Measurements from ENCODE around the gene SAP25.

The SAP25 gene

DNA sequence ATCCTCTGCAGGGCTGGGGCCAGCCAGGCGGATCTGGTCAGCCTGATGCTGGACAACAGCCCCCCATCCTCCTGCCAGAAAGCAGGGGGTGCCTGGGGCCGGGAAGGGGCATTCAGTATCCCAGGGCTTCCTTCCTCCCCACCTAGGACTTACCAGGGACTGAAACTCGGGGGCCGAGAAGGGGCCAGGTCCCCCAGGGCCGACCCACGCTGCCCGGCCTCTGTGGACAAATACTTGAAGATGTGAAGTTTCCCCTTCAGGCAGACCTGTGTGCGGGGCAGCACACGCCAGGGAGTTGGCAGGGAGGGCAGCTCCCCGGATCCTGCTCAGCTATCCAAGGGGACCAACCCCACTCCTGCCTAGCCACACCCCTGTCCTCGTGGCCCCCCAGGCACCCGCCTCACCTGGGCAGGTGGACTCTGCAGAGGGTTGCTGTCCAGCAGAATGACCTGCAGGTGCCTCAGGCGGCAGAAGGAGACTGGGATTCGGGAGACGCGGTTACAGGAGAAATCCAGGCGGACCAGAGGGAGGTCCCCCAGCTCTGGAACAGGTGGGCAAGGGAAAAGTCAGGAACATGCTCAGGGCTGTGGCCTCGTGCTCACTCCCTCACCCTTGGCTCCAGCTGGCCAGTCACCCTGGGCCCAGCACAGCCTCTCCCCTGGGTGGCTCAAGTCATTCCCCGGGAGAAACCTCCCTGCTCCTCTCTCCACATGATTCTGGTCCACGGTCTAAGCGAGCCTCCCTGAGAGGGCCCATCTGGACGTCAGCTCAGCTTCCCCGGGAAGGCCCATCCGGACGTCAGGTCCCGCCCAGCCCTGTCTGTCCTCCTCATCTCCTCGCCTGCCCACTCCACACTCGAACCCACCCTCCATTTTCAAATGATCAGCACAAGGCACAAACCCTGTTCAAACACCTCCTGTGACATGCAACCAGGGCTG is 4.8 kb upstream of the SAP25 start:
- DNase-seq (ENCODE audit: insufficient read length, low spot score) (no peak), FAIRE-seq (no peak)
- no peak for TF ChIP-seq POLR2AphosphoS5 (IDR thresholded peaks at IDR 0.05; ENCODE audit: low read depth, low read length)
- TF ChIP-seq TAF1 (IDR thresholded peaks at IDR 0.05; ENCODE audit: low read depth, low read length) = no peak
- TF ChIP-seq POLR2A (IDR thresholded peaks at IDR 0.05; ENCODE audit: low read depth, low read length) = no peak

DNA sequence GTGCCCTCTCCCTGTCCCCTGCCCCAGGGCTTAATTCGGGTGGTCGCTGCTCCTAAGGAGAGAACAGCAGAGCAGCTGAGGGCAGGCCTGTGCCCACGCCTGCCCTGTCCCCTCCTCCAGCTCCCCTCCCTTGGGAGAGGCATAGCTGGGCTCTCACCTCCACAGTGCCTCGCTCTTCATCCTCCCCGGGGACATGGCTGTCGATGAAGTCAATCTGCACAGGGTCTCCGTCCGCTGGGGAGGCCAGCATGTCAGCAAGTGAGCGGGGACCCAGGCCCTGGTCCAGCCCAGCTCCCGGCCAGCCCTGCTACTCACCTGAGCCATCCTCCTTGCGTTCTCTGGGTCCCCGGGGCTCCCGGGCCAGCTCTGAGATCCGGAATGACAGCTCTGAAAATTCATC is 3.8 kb upstream of the SAP25 start:
- FAIRE-seq (no peak), DNase-seq (ENCODE audit: insufficient read length, low spot score) (no peak)
- TF ChIP-seq POU2F2 (IDR thresholded peaks at IDR 0.05; ENCODE audit: low read depth, low read length) (no peak), SPI1 (IDR thresholded peaks at IDR 0.05; ENCODE audit: low read depth, low read length) (no peak), POLR2AphosphoS5 (IDR thresholded peaks at IDR 0.05; ENCODE audit: low read depth, low read length) (no peak), TAF1 (IDR thresholded peaks at IDR 0.05; ENCODE audit: low read depth, low read length) (no peak), POLR2A (IDR thresholded peaks at IDR 0.05; ENCODE audit: low read depth, low read length) (no peak), PAX5 (IDR thresholded peaks at IDR 0.05; ENCODE audit: insufficient read depth, low read length, severe bottlenecking) (no peak)

DNA sequence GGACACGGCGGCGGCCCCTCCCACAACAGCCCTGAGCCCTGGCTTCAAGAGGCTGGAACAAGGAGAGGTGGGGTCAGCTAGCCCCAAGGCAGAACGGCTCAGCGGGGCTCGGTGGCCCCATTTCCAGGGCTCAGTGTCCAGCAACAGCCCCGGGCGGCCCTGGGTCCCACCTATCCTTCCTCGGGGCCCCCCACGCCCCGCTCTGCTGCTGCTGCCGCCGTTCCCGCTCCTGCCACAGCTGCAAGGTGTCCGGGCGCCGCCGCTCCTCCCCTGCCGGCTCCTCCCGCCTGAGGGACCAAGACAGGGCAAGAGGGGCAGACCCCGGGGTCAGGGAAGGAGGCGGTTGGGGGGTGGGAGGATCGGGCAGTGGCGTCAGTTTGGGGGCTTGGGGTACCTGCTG is 3.4 kb upstream of the SAP25 start:
- TF ChIP-seq POLR2AphosphoS5 (IDR thresholded peaks at IDR 0.05; ENCODE audit: low read depth, low read length) (no peak), SPI1 (IDR thresholded peaks at IDR 0.05; ENCODE audit: low read depth, low read length) (no peak), POU2F2 (IDR thresholded peaks at IDR 0.05; ENCODE audit: low read depth, low read length) (no peak), PAX5 (IDR thresholded peaks at IDR 0.05; ENCODE audit: insufficient read depth, low read length, severe bottlenecking) (no peak), POLR2A (IDR thresholded peaks at IDR 0.05; ENCODE audit: low read depth, low read length) (no peak), TAF1 (IDR thresholded peaks at IDR 0.05; ENCODE audit: low read depth, low read length) (no peak)
- DNase-seq (ENCODE audit: insufficient read length, low spot score) (no peak), FAIRE-seq (no peak)

DNA sequence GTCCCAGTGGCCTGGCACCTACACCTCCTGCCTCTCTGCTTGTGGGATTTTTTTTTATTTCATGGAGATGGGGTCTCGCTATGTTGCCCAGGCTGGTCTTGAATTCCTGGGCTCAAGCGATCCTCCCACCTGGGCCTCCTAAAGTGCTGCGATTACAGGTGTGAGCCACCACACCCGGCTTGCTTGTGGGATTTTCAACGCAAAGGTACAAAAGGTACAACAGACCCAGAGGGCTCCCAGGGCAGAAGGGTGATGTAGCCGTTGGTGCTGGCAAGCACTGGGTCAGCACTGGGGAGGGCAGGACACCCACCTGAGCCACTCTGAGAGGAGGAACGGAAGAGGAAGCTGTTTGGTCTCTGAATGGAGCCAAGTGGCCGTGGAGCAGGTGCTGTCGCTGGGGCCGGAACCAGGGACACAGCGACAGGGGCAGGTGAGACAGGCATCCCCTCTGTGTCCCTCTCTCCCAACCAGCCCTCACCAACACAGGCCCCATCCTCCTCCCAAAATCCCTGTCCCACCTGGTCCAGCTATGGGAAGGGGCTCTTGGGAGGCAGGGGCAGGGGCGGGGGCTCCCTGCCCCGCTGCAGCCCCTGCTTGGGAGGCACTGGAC is 2.8 kb upstream of the SAP25 start:
- DNase-seq (ENCODE audit: insufficient read length, low spot score) = no peak
- TF ChIP-seq TAF1 (IDR thresholded peaks at IDR 0.05; ENCODE audit: low read depth, low read length) (no peak), SPI1 (IDR thresholded peaks at IDR 0.05; ENCODE audit: low read depth, low read length) (no peak)
- no peak for FAIRE-seq

DNA sequence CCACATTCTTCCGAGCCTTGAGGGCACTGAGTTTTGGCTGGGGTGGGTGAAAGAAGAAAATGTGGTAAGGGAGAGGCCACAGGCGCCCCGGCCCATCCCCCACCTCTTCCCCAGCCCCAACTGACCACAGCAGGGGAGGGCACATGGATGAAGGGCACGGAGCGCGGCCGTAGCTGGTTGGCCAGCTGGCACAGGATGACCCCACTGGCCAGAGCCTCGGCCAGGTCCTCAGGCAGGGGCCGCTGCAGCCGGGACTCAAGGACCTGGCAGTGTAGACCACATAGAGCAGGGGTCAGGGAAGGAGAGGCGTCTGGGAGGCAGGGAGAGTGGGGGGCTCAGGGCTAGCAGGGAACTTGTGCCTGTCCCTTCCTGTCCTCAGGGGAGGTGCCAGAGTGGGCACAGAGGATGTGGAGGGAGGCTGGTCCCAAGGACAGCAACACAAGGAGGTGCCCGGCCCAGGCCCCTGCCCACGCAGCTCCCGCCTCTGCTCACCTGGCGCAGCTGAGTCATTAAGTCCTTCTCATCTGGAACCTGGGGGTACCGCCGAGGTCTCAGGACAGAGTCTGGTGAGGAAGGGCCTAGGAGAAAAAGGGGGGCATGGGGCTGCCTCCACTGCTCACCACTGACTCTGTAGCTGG is 2.2 kb upstream of the SAP25 start:
- TF ChIP-seq PAX5 (IDR thresholded peaks at IDR 0.05; ENCODE audit: insufficient read depth, low read length, severe bottlenecking) = no peak
- no peak for TF ChIP-seq POLR2AphosphoS5 (IDR thresholded peaks at IDR 0.05; ENCODE audit: low read depth, low read length)
- no peak for TF ChIP-seq TAF1 (IDR thresholded peaks at IDR 0.05; ENCODE audit: low read depth, low read length)
- no peak for TF ChIP-seq POLR2A (IDR thresholded peaks at IDR 0.05; ENCODE audit: low read depth, low read length)
- TF ChIP-seq POU2F2 (IDR thresholded peaks at IDR 0.05; ENCODE audit: low read depth, low read length) = no peak
- DNase-seq (ENCODE audit: insufficient read length, low spot score) = no peak
- FAIRE-seq = no peak

DNA sequence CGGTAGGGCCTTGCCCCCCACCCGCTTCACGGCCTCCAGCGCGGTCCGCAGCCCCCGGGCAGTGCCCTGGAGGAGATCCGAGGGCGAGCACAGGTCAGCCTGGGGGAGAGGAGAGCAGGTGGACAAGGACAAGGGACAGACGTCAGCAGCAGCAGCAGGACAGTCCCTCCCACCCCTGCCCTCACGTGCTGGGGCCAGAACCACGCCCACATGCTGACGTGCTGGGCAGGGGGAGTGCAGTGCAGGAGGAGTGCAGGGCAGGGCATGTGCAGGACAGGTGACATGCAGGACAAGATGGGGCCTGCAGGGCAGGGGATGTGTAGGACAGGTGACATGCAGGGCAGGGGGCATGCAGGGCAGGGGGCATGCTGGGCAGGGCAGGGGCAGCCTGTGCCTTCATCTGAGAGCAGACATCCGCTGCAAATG is 1.5 kb upstream of the SAP25 start:
- FAIRE-seq = no peak
- no peak for DNase-seq (ENCODE audit: insufficient read length, low spot score)
- no peak for TF ChIP-seq POU2F2 (IDR thresholded peaks at IDR 0.05; ENCODE audit: low read depth, low read length)
- TF ChIP-seq TAF1 (IDR thresholded peaks at IDR 0.05; ENCODE audit: low read depth, low read length) = no peak
- no peak for TF ChIP-seq PAX5 (IDR thresholded peaks at IDR 0.05; ENCODE audit: insufficient read depth, low read length, severe bottlenecking)
- TF ChIP-seq SPI1 (IDR thresholded peaks at IDR 0.05; ENCODE audit: low read depth, low read length) = no peak
- TF ChIP-seq POLR2AphosphoS5 (IDR thresholded peaks at IDR 0.05; ENCODE audit: low read depth, low read length) = no peak
- TF ChIP-seq POLR2A (IDR thresholded peaks at IDR 0.05; ENCODE audit: low read depth, low read length) = no peak

DNA sequence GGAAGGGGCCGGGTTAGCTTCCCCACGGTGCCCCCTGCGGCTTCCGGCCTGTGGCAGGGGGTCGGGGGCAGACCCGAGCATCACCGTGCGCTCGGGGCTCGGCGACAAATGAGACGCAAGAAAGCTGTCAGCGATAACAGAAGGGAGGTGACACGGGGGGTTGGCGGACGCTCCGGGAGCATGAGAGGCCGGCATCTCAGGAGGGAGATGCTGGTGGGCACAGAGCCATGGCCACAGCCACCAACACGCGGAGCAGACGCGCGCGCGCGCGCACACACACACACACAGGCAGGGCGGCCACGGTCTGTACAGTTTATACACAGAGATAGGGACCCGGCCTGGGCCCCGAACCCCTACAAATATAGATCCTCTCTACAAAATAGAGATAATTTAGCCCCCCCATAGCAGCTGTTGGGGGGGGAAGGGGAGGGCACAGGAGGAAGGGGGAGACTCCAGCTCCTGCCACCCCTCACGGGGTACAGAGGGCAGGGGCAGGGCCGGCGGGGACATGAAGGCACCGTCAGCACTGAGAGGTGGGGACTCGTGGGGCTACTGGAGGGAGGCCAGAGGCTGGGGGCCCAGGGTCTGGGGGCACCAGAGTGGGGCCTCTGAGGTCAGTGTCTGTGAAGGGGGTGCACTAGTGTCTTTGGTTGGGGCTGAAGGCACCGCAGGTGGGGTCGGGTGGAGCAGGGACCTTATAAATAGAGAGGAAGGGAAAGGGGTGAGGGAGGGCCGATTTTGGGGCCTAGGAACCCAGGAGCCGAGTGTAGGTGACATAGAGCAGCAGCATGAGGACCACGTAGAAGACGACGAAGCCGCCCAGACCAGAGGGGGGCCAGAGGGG is 884 bp upstream of the SAP25 start:
- DNase-seq (ENCODE audit: insufficient read length, low spot score) (no peak), FAIRE-seq (no peak)
- TF ChIP-seq POU2F2 (IDR thresholded peaks at IDR 0.05; ENCODE audit: low read depth, low read length) = no peak
- TF ChIP-seq TAF1 (IDR thresholded peaks at IDR 0.05; ENCODE audit: low read depth, low read length) = no peak
- TF ChIP-seq PAX5 (IDR thresholded peaks at IDR 0.05; ENCODE audit: insufficient read depth, low read length, severe bottlenecking) = no peak
- TF ChIP-seq POLR2A (IDR thresholded peaks at IDR 0.05; ENCODE audit: low read depth, low read length) = no peak
- no peak for TF ChIP-seq POLR2AphosphoS5 (IDR thresholded peaks at IDR 0.05; ENCODE audit: low read depth, low read length)
- no peak for TF ChIP-seq SPI1 (IDR thresholded peaks at IDR 0.05; ENCODE audit: low read depth, low read length)

DNA sequence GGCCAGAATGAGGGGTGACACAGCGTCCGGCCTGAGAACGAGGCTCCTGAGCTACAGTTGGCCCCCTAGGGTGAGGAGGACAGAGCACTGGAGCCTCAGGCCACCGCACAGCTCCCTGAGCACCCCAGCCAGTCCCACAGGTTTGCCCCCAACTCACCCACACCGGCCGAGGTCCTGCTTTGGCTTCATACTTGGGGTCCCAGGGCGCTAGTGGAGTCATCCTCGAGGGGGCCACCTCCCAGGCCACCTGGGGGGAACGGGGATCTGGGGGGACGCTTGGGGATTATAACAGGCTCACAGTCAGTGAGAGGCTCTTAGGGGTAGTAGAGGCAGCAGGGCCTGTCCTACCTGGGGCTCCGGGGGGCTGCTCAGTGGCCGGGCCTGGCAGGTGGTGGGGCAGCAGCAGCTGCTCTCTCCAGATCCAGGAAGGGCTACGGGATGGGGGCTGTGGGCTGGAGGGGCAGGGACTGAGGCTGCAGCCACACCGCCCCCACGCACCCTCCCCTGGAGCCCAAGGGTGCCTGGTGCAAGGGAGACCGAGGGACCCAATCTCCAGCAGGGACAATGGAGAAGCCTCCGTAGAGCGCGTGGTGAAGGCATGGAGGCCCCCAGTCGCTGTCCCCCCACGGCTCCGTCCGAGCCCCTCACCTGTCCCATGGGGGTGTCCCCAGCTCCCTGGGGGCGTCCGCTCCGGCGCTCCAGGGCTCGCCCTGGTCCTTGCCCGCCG is 588 bp downstream of the SAP25 start:
- DNase-seq (ENCODE audit: insufficient read length, low spot score) (no peak), FAIRE-seq (no peak)
- TF ChIP-seq POLR2A (IDR thresholded peaks at IDR 0.05; ENCODE audit: low read depth, low read length) (no peak), POU2F2 (IDR thresholded peaks at IDR 0.05; ENCODE audit: low read depth, low read length) (no peak), PAX5 (IDR thresholded peaks at IDR 0.05; ENCODE audit: insufficient read depth, low read length, severe bottlenecking) (no peak), POLR2AphosphoS5 (IDR thresholded peaks at IDR 0.05; ENCODE audit: low read depth, low read length) (peak; percentile 36; the same call in 1 of the 2 replicates), TAF1 (IDR thresholded peaks at IDR 0.05; ENCODE audit: low read depth, low read length) (no peak)
